Activated CD8-positive, alpha-beta memory T cell treated with anti-CD3 and anti-CD28 coated beads for 24 hours (primary cell): Measurements from ENCODE around the gene POLR2A.

ENCODE experiments used
- DNase-seq: peaks from one replicate; pipeline ENCODE4 v3.0.0-alpha.2; 2020

POLR2A gene

DNA sequence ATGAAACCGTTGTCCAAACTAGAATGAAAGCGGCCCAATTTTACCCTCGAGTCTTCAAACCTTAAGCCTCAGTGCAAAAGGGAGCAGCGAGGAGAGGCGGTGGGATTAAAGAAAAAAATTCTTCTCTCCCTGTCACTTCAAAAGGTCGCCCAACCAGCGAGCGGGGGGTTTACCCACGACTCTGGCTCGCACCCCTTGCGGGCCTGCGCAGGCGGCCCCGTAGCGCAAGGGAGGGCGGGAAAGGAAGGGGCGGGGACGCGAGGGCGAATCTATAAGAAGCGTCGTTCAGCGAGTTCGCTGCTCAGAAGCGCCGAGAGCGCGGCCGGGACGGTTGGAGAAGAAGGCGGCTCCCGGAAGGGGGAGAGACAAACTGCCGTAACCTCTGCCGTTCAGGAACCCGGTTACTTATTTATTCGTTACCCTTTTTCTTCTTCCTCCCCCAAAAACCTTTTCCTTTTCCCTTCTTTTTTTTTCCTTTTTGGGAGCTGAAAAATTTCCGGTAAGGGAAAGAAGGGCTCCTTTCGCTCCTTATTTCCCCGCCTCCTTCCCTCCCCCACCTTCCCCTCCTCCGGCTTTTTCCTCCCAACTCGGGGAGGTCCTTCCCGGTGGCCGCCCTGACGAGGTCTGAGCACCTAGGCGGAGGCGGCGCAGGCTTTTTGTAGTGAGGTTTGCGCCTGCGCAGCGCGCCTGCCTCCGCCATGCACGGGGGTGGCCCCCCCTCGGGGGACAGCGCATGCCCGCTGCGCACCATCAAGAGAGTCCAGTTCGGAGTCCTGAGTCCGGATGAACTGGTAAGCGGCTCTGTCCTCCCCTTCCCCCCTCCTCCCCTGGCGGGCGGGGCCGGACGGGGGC, at the start of gene POLR2A:
Gene POLR2A, plus strand, starts transcription at position 300 of the 852 bp plus-strand sequence.
- peak; percentile 99 for DNase-seq

GRCh38 chr17:7435676-7436555, 48.2 kb upstream of the POLR2A start:
- DNase-seq, result peak; percentile 87

- DNase-seq, result peak; percentile 90
Observed at GRCh38 chr17:7436556-7437368, 47.4 kb upstream of the POLR2A start.

DNA sequence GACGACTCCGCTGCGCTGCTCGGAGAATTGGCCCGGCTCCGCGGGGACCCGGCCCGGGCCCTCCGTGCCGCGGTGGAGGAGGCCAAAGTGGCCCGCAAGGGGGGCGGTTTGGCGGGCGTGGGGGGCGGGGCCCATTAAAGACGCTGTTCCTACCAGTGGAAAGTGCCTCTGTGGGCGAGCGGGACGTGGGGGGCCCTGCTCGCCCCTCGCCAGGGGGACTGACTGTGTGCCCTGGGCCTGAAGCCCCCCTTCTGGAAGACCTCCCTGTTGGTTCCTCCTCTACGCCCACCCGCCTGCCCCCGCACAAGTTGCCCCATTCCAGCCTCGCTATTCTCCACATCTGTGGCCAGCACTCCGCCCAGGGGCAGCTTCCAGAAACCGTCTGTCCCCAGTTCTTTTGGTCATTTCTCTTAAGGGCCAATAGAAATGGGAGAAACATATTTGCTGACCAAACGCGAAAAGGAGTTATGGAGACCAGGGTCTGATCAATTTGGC, 46.8 kb upstream of the POLR2A start:
- no peak for DNase-seq

DNA sequence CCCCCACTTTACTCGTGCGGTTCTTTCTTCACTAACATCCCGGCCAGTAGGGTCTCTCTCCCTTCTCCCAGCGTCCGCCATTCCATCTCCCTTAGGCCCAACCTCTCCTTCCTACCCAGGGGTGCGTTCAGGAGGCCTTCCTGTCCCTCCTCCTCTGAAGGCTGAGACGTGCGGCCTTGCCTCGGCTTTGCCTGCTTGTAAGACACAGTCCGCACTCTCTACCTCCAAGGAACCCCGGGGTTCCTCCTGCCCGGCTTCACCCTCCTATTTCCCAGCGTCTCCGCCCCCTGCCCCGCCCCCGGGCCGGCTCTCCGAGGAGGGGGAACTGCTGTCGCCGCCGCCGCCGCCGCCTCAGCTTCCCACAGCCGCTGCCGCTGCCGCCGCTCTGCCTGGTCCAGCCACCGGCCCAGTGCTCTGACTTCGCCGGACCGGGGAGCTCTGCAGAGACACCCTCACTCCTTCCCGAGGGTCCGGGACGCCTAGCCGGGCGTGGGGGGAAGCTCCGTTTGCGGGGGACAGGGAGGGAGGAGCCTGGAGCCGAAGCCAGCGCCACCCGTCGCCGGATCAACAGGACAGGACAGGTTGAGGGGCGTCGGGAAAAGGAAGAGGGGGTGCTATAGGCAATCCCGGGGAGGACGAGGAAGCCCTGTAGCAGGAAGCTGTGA, 46.1 kb upstream of the POLR2A start:
- peak; percentile 79 for DNase-seq

GRCh38 chr17:7438656-7439460, 45.3 kb upstream of the POLR2A start:
- DNase-seq, result no peak

GRCh38 chr17:7439462-7440112, 44.6 kb upstream of the POLR2A start, which contains the start of gene FGF11:
FGF11 (plus strand) TSS chr17:7439512; CDS start chr17:7439621, 109 bp downstream.
- DNase-seq, result no peak

DNA sequence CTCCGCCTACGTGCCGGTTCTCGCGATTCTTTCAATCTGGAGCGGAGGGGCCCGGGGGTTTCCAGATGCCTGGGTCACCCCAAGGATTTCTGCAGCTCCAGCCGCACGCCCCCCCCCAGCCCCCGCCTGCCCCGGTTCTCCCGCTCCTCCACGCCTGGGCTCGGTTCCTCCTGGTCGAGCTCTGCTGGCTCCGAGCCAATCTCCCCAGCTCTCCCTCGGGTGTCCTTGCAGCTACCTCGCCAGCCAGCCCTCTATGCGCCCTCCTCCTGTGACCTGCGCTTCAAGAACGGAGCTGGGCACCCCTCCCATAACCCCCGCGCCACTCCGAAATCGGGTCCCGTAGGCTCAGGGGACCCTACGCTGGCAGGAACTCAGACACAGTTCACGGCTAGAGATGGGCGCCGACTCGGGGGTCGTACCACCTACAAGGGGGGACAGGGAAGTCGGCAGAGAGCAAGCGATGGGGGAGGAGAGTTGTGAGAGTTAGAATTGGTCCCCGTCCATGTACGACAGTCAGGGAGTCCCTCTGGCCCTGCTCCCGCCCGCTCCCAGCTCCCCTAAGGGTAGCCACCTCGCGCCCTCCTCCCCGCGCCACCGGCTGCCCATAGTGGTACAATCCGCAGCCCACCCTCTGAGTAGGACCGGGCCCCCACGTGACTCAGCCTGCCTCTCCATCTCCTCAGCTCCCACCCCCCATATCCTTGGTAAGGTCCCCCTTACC, 43.9 kb upstream of the POLR2A start:
- peak; percentile 72 for DNase-seq

- peak; percentile 62 for DNase-seq
Observed at GRCh38 chr17:7440834-7441195, 43.4 kb upstream of the POLR2A start.

GRCh38 chr17:7441266-7441665, 42.9 kb upstream of the POLR2A start:
- no peak for DNase-seq

DNA sequence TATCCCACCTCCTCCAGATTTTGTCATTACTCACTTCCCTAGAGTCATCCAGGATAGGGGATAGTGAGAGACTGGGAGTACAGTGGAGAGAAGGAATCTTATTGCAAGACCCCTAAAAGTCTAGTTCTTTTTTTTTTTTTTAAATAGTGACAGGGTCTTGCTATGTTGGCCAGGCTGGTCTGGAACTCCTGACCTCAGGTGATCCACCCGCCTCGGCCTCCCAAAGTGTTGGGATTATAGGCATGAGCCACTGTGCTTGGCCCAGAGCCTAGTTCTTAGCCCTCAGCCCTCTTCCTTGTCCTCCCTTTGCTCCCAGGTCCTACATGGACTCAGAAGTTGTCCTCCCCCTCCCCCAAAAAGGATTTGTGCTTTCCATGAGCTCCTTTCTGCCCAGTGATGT, 42.0 kb upstream of the POLR2A start:
- no peak for DNase-seq

DNA sequence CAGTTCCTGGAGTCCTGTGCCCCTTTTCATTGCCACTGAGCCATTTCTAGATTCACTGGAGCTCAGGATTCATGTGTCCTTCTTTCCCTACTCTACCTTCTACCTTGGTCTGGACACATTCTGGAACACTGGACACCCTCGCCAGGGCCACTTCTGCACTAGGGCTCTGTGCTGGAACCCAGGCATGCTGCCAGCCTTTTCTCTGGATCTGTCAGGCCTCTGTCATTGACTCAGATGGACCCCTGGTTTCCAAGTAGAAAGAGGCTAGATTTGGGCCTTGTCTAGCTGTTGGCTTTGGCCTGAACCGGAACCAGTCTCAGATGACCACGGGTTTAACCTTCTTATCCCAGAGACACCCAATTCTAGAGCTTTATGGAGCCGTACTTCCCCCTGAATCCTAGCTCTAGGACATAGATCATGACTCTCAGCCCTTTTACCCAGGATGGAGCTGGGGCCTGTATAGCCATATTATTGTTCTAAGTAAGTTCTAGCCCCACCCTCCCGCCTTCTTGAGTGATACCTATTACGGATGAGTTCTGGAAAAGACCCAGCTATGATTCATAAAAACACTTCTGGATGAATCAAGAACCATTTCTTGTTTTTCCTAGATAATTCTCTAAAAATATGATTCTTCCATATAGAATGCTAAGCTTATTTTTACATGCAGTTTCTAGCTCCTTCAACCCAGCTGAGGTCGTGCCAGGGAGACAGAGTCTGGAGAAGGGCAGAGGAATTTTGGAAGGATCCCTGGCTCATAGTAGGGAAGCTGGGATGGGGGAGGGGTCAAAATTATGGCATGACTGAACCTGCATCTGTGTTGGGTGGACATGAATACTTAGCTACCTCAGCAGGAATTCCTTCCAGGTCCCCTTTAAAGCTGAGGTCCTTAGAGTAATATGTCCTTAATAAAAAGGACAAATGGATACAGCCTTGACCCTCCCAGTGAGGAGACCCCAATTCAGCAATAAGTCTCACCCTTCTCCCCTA, 40.4 kb upstream of the POLR2A start:
- DNase-seq, result no peak

GRCh38 chr17:7444682-7445618, 39.2 kb upstream of the POLR2A start, which contains the start of gene CHRNB1:
CHRNB1 (plus strand) TSS chr17:7445061; CDS start chr17:7445128, 67 bp downstream.
- peak; percentile 60 for DNase-seq

- peak; percentile 68 for DNase-seq
Observed at GRCh38 chr17:7445619-7445968, 38.6 kb upstream of the POLR2A start.

GRCh38 chr17:7448461-7448860, 35.7 kb upstream of the POLR2A start:
- DNase-seq, result no peak

- no peak for DNase-seq
Observed at GRCh38 chr17:7459961-7460545, 24.1 kb upstream of the POLR2A start.
